ENCODE measurements around the gene ICA1. TPM values are rescaled to one million over a fixed set of nuclear protein-coding genes. Genes with fewer than 3 reads are reported as not detected.

The ICA1 gene
- total and polyA plus RNA-seq, 2 experiments from 2014 or later = 45.2 to 83.7 TPM

DNA sequence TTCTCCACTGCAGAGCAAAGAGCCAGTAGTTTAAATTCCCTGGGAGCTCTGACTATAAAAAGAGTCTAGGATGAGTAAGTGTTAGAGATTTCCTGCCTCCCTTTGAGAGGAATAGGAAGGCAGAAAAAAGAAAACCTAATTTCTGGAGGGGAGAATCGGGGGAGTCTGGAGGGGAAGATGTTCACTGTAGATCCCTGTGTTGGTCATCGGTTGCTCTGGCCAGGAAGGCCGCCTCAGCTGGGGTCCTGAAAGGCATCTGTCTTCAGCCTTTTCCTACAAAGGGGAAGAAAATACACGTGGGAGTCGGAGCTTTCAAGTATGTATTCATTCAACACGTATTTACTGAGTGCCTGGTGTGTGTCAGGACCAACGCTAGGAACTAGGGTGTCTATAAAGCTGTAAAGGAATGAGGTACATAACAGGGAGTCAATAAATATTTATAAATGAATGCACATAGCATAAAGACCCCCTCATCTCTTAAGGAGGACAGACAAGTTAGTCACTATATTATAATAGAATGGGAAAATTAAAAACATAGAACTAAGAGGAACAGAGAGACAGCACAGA, 101.1 kb downstream of the ICA1 start:
- H3K4me3 ChIP-seq = no peak overlapping the region
- H3K79me2 ChIP-seq (replicated peaks; ENCODE audit: insufficient read depth) = no peaks in the 10 kb centered on the region
- H3K4me1 Mint-ChIP-seq = peaks cover 24% of the 10 kb centered on the region
- TF ChIP-seq STAT1 (IDR thresholded peaks at IDR 0.05; ENCODE audit: unreplicated experiment) (no peak), CREB1 (CRISPR knock-in tag; IDR thresholded peaks at IDR 0.05; ENCODE audit: low read depth) (no peak), ZNF331 (CRISPR knock-in tag; IDR thresholded peaks at IDR 0.05; ENCODE audit: low read depth) (no peak), ZNF114 (CRISPR knock-in tag; IDR thresholded peaks at IDR 0.05) (no peak), EZH2 (IDR thresholded peaks at IDR 0.05; ENCODE audit: low read depth, unreplicated experiment) (no peak), EZH2phosphoT487 (IDR thresholded peaks at IDR 0.05; ENCODE audit: unreplicated experiment) (no peak), NANOG (IDR thresholded peaks at IDR 0.05; ENCODE audit: borderline replicate concordance) (no peak), POLR2AphosphoS5 (IDR thresholded peaks at IDR 0.05; ENCODE audit: low read depth) (no peak)
- TF ChIP-seq, protein P1, sequence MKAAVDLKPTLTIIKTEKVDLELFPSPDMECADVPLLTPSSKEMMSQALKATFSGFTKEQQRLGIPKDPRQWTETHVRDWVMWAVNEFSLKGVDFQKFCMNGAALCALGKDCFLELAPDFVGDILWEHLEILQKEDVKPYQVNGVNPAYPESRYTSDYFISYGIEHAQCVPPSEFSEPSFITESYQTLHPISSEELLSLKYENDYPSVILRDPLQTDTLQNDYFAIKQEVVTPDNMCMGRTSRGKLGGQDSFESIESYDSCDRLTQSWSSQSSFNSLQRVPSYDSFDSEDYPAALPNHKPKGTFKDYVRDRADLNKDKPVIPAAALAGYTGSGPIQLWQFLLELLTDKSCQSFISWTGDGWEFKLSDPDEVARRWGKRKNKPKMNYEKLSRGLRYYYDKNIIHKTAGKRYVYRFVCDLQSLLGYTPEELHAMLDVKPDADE (IDR thresholded peaks at IDR 0.05) = no peak
- TF ChIP-seq, protein P2, sequence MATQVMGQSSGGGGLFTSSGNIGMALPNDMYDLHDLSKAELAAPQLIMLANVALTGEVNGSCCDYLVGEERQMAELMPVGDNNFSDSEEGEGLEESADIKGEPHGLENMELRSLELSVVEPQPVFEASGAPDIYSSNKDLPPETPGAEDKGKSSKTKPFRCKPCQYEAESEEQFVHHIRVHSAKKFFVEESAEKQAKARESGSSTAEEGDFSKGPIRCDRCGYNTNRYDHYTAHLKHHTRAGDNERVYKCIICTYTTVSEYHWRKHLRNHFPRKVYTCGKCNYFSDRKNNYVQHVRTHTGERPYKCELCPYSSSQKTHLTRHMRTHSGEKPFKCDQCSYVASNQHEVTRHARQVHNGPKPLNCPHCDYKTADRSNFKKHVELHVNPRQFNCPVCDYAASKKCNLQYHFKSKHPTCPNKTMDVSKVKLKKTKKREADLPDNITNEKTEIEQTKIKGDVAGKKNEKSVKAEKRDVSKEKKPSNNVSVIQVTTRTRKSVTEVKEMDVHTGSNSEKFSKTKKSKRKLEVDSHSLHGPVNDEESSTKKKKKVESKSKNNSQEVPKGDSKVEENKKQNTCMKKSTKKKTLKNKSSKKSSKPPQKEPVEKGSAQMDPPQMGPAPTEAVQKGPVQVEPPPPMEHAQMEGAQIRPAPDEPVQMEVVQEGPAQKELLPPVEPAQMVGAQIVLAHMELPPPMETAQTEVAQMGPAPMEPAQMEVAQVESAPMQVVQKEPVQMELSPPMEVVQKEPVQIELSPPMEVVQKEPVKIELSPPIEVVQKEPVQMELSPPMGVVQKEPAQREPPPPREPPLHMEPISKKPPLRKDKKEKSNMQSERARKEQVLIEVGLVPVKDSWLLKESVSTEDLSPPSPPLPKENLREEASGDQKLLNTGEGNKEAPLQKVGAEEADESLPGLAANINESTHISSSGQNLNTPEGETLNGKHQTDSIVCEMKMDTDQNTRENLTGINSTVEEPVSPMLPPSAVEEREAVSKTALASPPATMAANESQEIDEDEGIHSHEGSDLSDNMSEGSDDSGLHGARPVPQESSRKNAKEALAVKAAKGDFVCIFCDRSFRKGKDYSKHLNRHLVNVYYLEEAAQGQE (IDR thresholded peaks at IDR 0.05; ENCODE audit: unreplicated experiment) = no peak
- TF ChIP-seq, protein P3, sequence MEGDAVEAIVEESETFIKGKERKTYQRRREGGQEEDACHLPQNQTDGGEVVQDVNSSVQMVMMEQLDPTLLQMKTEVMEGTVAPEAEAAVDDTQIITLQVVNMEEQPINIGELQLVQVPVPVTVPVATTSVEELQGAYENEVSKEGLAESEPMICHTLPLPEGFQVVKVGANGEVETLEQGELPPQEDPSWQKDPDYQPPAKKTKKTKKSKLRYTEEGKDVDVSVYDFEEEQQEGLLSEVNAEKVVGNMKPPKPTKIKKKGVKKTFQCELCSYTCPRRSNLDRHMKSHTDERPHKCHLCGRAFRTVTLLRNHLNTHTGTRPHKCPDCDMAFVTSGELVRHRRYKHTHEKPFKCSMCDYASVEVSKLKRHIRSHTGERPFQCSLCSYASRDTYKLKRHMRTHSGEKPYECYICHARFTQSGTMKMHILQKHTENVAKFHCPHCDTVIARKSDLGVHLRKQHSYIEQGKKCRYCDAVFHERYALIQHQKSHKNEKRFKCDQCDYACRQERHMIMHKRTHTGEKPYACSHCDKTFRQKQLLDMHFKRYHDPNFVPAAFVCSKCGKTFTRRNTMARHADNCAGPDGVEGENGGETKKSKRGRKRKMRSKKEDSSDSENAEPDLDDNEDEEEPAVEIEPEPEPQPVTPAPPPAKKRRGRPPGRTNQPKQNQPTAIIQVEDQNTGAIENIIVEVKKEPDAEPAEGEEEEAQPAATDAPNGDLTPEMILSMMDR (conservative IDR thresholded peaks at IDR 0.05; ENCODE audit: low read depth in 2 of 2) = no peak
- TF ChIP-seq, protein P4, sequence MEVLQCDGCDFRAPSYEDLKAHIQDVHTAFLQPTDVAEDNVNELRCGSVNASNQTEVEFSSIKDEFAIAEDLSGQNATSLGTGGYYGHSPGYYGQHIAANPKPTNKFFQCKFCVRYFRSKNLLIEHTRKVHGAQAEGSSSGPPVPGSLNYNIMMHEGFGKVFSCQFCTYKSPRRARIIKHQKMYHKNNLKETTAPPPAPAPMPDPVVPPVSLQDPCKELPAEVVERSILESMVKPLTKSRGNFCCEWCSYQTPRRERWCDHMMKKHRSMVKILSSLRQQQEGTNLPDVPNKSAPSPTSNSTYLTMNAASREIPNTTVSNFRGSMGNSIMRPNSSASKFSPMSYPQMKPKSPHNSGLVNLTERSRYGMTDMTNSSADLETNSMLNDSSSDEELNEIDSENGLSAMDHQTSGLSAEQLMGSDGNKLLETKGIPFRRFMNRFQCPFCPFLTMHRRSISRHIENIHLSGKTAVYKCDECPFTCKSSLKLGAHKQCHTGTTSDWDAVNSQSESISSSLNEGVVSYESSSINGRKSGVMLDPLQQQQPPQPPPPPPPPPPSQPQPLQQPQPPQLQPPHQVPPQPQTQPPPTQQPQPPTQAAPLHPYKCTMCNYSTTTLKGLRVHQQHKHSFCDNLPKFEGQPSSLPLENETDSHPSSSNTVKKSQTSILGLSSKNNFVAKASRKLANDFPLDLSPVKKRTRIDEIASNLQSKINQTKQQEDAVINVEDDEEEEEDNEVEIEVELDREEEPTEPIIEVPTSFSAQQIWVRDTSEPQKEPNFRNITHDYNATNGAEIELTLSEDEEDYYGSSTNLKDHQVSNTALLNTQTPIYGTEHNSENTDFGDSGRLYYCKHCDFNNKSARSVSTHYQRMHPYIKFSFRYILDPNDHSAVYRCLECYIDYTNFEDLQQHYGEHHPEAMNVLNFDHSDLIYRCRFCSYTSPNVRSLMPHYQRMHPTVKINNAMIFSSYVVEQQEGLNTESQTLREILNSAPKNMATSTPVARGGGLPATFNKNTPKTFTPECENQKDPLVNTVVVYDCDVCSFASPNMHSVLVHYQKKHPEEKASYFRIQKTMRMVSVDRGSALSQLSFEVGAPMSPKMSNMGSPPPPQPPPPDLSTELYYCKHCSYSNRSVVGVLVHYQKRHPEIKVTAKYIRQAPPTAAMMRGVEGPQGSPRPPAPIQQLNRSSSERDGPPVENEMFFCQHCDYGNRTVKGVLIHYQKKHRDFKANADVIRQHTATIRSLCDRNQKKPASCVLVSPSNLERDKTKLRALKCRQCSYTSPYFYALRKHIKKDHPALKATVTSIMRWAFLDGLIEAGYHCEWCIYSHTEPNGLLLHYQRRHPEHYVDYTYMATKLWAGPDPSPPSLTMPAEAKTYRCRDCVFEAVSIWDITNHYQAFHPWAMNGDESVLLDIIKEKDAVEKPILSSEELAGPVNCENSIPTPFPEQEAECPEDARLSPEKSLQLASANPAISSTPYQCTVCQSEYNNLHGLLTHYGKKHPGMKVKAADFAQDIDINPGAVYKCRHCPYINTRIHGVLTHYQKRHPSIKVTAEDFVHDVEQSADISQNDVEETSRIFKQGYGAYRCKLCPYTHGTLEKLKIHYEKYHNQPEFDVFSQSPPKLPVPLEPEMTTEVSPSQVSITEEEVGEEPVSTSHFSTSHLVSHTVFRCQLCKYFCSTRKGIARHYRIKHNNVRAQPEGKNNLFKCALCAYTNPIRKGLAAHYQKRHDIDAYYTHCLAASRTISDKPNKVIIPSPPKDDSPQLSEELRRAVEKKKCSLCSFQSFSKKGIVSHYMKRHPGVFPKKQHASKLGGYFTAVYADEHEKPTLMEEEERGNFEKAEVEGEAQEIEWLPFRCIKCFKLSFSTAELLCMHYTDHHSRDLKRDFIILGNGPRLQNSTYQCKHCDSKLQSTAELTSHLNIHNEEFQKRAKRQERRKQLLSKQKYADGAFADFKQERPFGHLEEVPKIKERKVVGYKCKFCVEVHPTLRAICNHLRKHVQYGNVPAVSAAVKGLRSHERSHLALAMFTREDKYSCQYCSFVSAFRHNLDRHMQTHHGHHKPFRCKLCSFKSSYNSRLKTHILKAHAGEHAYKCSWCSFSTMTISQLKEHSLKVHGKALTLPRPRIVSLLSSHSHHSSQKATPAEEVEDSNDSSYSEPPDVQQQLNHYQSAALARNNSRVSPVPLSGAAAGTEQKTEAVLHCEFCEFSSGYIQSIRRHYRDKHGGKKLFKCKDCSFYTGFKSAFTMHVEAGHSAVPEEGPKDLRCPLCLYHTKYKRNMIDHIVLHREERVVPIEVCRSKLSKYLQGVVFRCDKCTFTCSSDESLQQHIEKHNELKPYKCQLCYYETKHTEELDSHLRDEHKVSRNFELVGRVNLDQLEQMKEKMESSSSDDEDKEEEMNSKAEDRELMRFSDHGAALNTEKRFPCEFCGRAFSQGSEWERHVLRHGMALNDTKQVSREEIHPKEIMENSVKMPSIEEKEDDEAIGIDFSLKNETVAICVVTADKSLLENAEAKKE (CRISPR knock-in tag; IDR thresholded peaks at IDR 0.05) = no peak
- ATAC-seq (no peak), DNase-seq (ENCODE audit: low spot score) (no peak)
- H3K9me2 ChIP-seq (ENCODE audit: insufficient read depth) = no peaks in the 10 kb centered on the region
- H3K4me2 ChIP-seq = no peak overlapping the region
- H3K4me3 Mint-ChIP-seq = no peak overlapping the region
- peaks cover 2% of the 10 kb centered on the region for H3K27me3 Mint-ChIP-seq (ENCODE audit: insufficient read depth, low read depth, poor library complexity)
- H2AFZ ChIP-seq = no peak overlapping the region
- H3K36me3 ChIP-seq (ENCODE audit: insufficient read depth) = peaks cover 4% of the 10 kb centered on the region; the same call in 1 of the 2 replicates
- no peaks in the 10 kb centered on the region; the same call in 2 of the 3 replicates for H3K9me3 Mint-ChIP-seq
- H3K4me1 ChIP-seq (ENCODE audit: insufficient read depth) = no peaks in the 10 kb centered on the region; the same call in 1 of the 2 replicates
- no peaks in the 10 kb centered on the region for H3K27me3 ChIP-seq (ENCODE audit: insufficient read depth)
- peaks cover 3% of the 10 kb centered on the region; the same call in 1 of the 3 replicates for H3K36me3 Mint-ChIP-seq (ENCODE audit: low read depth)
- H3F3A ChIP-seq (replicated peaks; ENCODE audit: low read depth) = no peaks in the 10 kb centered on the region
- no peak overlapping the region for H3K27ac ChIP-seq (ENCODE audit: low read depth)
- no peaks in the 10 kb centered on the region; the same call in 1 of the 2 replicates for H4K20me1 ChIP-seq (replicated peaks; ENCODE audit: insufficient read depth)
- H3K27ac Mint-ChIP-seq = no peak overlapping the region
